OCI-LY1 (cell line): ENCODE measurements around the gene RAPH1.

ENCODE experiments used
- H2AFZ ChIP-seq: fragments of 200-600 bp; sonication (generic), shearing (Covaris generic); 2 replicates; pipeline ENCODE4 v1.6.0; 2014; ENCODE audit warnings: antibody characterized with exemption, mild to moderate bottlenecking, low read length
- H3F3A ChIP-seq: fragments of 200-600 bp; sonication (generic), shearing (Covaris generic); 2 replicates; pipeline ENCODE4 v1.6.0; 2014; ENCODE audit warnings: mild to moderate bottlenecking, antibody characterized with exemption, low read length, moderate library complexity; ENCODE audit not compliant: insufficient read depth
- H3K27ac ChIP-seq: fragments of 200-600 bp; sonication (generic); 2 replicates; pipeline ENCODE4 v1.5.1; 2014; ENCODE audit warnings: low read length, mixed run types, mild to moderate bottlenecking, low read depth; ENCODE audit not compliant: poor library complexity, severe bottlenecking
- H3K27me3 ChIP-seq: fragments of 200-600 bp; sonication (generic); 2 replicates; pipeline ENCODE4 v1.6.0; 2014; ENCODE audit warnings: antibody characterized with exemption, mild to moderate bottlenecking, low read length, moderate library complexity; ENCODE audit not compliant: insufficient read depth
- H3K36me3 ChIP-seq: fragments of 200-600 bp; sonication (generic); 2 replicates; pipeline ENCODE4 v1.6.1; 2014; ENCODE audit warnings: mild to moderate bottlenecking, antibody characterized with exemption, low read length, moderate library complexity, mixed read lengths; ENCODE audit not compliant: insufficient read depth
- H3K4me1 ChIP-seq: fragments of 200-600 bp; sonication (generic); 2 replicates; pipeline ENCODE4 v1.5.1; 2014; ENCODE audit warnings: mild to moderate bottlenecking, low read length, moderate library complexity; ENCODE audit not compliant: insufficient read depth, severe bottlenecking
- H3K4me2 ChIP-seq: fragments of 200-600 bp; sonication (generic), shearing (Covaris generic); 2 replicates; pipeline ENCODE4 v1.6.1; 2014; ENCODE audit warnings: low read length
- H3K4me3 ChIP-seq: fragments of 200-600 bp; sonication (generic); 2 replicates; pipeline ENCODE4 v1.5.1; 2014; ENCODE audit warnings: low read length, low read depth, mild to moderate bottlenecking, mixed read lengths; ENCODE audit not compliant: poor library complexity, severe bottlenecking
- H3K79me2 ChIP-seq: fragments of 200-600 bp; shearing (Covaris generic); 2 replicates; pipeline ENCODE4 v1.6.1; 2016; ENCODE audit warnings: mixed run types, low read length, mixed read lengths; ENCODE audit not compliant: insufficient read depth
- H3K9ac ChIP-seq: fragments of 200-600 bp; sonication (generic), shearing (Covaris generic); 2 replicates; pipeline ENCODE4 v1.6.1; 2014; ENCODE audit warnings: mild to moderate bottlenecking, low read length, mixed read lengths
- H3K9me2 ChIP-seq: fragments of 200-600 bp; sonication (generic), shearing (Covaris generic); 2 replicates; pipeline ENCODE4 v1.6.1; 2014; ENCODE audit warnings: low read depth, mild to moderate bottlenecking, low read length, mixed read lengths
- H3K9me3 ChIP-seq: fragments of 200-600 bp; shearing (Covaris generic); 2 replicates; pipeline ENCODE4 v1.6.1; 2014; ENCODE audit warnings: low read length, mixed read lengths
- H4K20me1 ChIP-seq: fragments of 200-600 bp; sonication (generic), shearing (Covaris generic); 2 replicates; pipeline ENCODE4 v1.6.0; 2016; ENCODE audit warnings: mild to moderate bottlenecking, low read length; ENCODE audit not compliant: insufficient read depth
- CTCF ChIP-seq: fragments of 200-600 bp; sonication (generic), shearing (Covaris generic); IDR thresholded peaks from 2 replicates; pipeline ENCODE4 v1.5.1; 2017; ENCODE audit warnings: mild to moderate bottlenecking, antibody characterized with exemption, low read length, moderate library complexity, mixed read lengths
- EZH2 ChIP-seq: fragments of 200-600 bp; sonication (generic), shearing (Covaris generic); IDR thresholded peaks from 2 replicates; pipeline ENCODE4 v1.8.0; 2017; ENCODE audit warnings: borderline replicate concordance, mixed run types, mild to moderate bottlenecking, antibody characterized with exemption, low read length, moderate library complexity, mixed read lengths

RAPH1 gene

GRCh38 chr2:203453858-203454451 lies 81.1 kb downstream of the RAPH1 start:
- H3K36me3 ChIP-seq, result no peaks in the 10 kb centered on the region
- no peak overlapping the region for H3K9ac ChIP-seq
- no peak overlapping the region for H3K4me3 ChIP-seq
- no peaks in the 10 kb centered on the region for H3K9me2 ChIP-seq
- peaks cover 4% of the 10 kb centered on the region for H3K4me1 ChIP-seq
- no peaks in the 10 kb centered on the region for H4K20me1 ChIP-seq
- H3K9me3 ChIP-seq, result no peaks in the 10 kb centered on the region
- H3K79me2 ChIP-seq, result no peaks in the 10 kb centered on the region
- no peak overlapping the region for H2AFZ ChIP-seq
- no peak overlapping the region for H3K4me2 ChIP-seq
- H3K27me3 ChIP-seq, result no peaks in the 10 kb centered on the region
- H3K27ac ChIP-seq, result no peak overlapping the region
- no peaks in the 10 kb centered on the region for H3F3A ChIP-seq
- peak; percentile 83 for TF ChIP-seq CTCF
- no peak for TF ChIP-seq EZH2

GRCh38 chr2:203451689-203452088 lies 83.4 kb downstream of the RAPH1 start:
- H3F3A ChIP-seq, result no peaks in the 10 kb centered on the region
- H3K9me2 ChIP-seq, result no peaks in the 10 kb centered on the region
- no peak overlapping the region for H2AFZ ChIP-seq
- TF ChIP-seq EZH2 (no peak), CTCF (no peak)
- H3K4me1 ChIP-seq, result peaks cover 4% of the 10 kb centered on the region
- no peaks in the 10 kb centered on the region for H3K36me3 ChIP-seq
- H3K9ac ChIP-seq, result no peak overlapping the region
- no peaks in the 10 kb centered on the region for H4K20me1 ChIP-seq
- H3K9me3 ChIP-seq, result no peaks in the 10 kb centered on the region
- no peak overlapping the region for H3K27ac ChIP-seq
- no peaks in the 10 kb centered on the region for H3K27me3 ChIP-seq
- H3K4me3 ChIP-seq, result no peak overlapping the region
- H3K79me2 ChIP-seq, result no peaks in the 10 kb centered on the region
- no peak overlapping the region for H3K4me2 ChIP-seq

- H2AFZ ChIP-seq, result no peak overlapping the region
- no peaks in the 10 kb centered on the region for H3K9me2 ChIP-seq
- H4K20me1 ChIP-seq, result no peaks in the 10 kb centered on the region
- no peaks in the 10 kb centered on the region for H3K36me3 ChIP-seq
- H3K79me2 ChIP-seq, result no peaks in the 10 kb centered on the region
- no peak overlapping the region for H3K9ac ChIP-seq
- peaks cover 4% of the 10 kb centered on the region for H3K4me1 ChIP-seq
- H3K4me2 ChIP-seq, result no peak overlapping the region
- H3K27ac ChIP-seq, result no peak overlapping the region
- TF ChIP-seq EZH2 (no peak), CTCF (no peak)
- no peaks in the 10 kb centered on the region for H3F3A ChIP-seq
- H3K9me3 ChIP-seq, result no peaks in the 10 kb centered on the region
- no peaks in the 10 kb centered on the region for H3K27me3 ChIP-seq
- no peak overlapping the region for H3K4me3 ChIP-seq
Observed at GRCh38 chr2:203451011-203451410, 84.1 kb downstream of the RAPH1 start.
